Activated naive CD4-positive, alpha-beta T cell treated with anti-CD3 and anti-CD28 coated beads, Interleukin-2, amount 50 U/mL, for 72 hours (primary cell): Measurements from ENCODE around the gene ALCAM. TPM values are rescaled to one million over a fixed set of nuclear protein-coding genes. Genes with fewer than 3 reads are reported as not detected.

Source experiments
- ATAC-seq, 2 donors: fragments of 150-1000 bp; cut with Tn5 transposase; 2 replicates each; pipeline ENCODE4 v1.10.0; 2021; ENCODE audit warnings: mild to moderate bottlenecking in 2 of 2, moderate library complexity in 2 of 2
- DNase-seq, 2 donors: peaks; one replicate each; pipeline ENCODE4 v3.0.0; 2021 to 2022; ENCODE audit warnings: low spot score in 2 of 2
- H3K27ac Mint-ChIP-seq, 2 donors: one replicate each; pipeline ENCODE4 v1.8.0; 2022; ENCODE audit warnings: mild to moderate bottlenecking in 2 of 2, mixed read lengths in 2 of 2
- H3K36me3 Mint-ChIP-seq, 2 donors: one replicate each; pipeline ENCODE4 v1.8.0; 2022; ENCODE audit warnings: mixed read lengths in 2 of 2
- H3K9me3 Mint-ChIP-seq, 2 donors: one replicate each; pipeline ENCODE4 v1.8.0; 2022; ENCODE audit warnings: mixed read lengths in 2 of 2
- total RNA-seq, 2 donors: library from RNA; stranded (reverse); gene quantifications; one replicate each; pipeline ENCODE4 v1.2.3, GENCODE V29; 2022

Gene ALCAM
- total RNA-seq, 2 donors from 2014 or later, result 17.4 to 18.8 TPM

DNA sequence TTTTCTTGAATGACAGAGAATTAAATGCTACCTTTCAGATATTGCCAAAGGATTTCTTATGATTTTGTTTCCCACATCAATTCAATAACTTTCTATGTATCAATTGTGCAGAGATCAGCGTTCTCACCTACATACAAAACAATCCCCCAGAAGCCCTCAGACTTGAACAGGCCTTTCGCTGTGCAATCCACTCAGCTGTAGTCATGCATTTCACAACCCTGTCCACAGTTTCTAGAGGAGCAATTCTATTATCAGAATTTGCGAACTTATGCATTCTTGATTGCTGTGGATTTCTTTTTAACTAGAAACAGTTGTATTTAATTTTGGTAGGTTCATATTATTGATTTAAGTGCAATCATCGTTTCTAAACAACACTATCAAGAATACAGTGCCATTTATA, 13.7 kb upstream of the ALCAM start:
- Mint-ChIP-seq H3K9me3 (peaks cover 0 to 4% of the 10 kb centered on the region in 2 donors), H3K36me3 (peaks cover 11 to 15% of the 10 kb centered on the region in 2 donors), H3K27ac (no peak overlapping the region)
- no peak for ATAC-seq
- no peak for DNase-seq

DNA sequence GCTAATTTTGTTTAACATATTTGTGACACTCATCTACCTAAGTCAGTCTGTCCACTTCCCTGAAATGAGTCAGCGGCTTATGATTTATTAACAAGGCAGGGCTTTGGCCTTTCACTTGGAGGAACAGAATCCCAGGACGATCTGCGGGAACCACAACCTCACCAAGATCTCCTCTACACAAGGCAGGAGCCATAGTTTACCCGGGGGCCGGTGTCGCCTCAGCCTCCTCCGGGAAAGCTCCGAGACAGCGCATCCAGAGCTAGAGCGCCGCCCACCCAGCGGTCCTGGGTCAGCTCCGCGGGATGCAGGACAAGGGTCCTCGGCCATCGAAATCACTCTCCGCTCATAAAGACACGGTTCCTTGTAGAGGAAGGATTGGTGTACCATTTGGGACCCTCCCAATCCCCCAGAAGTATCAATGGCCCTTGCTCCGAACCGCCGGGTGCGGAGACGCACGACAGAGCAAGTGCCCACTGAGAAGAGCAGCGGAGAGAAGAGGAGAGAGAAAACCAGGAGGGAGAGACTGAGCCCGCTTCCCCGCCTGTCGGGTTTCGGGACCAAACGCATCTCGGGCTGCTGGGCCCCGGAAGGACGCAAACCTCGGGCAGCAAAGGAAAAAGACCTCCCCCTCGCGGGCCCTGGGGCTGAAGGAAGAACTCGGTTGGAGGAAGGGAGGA, 13.1 kb upstream of the ALCAM start:
- no peak overlapping the region for H3K27ac Mint-ChIP-seq
- ATAC-seq (no peak), DNase-seq (no peak)
- H3K36me3 Mint-ChIP-seq, result peaks cover 11 to 15% of the 10 kb centered on the region in 2 donors
- H3K9me3 Mint-ChIP-seq, result peaks cover 0 to 4% of the 10 kb centered on the region in 2 donors

- Mint-ChIP-seq H3K9me3 (peaks cover 0 to 4% of the 10 kb centered on the region in 2 donors), H3K36me3 (peaks cover 11 to 15% of the 10 kb centered on the region in 2 donors), H3K27ac (no peak overlapping the region)
- no peak for ATAC-seq
- no peak for DNase-seq
Observed at GRCh38 chr3:105354429-105354828, 12.3 kb upstream of the ALCAM start.

DNA sequence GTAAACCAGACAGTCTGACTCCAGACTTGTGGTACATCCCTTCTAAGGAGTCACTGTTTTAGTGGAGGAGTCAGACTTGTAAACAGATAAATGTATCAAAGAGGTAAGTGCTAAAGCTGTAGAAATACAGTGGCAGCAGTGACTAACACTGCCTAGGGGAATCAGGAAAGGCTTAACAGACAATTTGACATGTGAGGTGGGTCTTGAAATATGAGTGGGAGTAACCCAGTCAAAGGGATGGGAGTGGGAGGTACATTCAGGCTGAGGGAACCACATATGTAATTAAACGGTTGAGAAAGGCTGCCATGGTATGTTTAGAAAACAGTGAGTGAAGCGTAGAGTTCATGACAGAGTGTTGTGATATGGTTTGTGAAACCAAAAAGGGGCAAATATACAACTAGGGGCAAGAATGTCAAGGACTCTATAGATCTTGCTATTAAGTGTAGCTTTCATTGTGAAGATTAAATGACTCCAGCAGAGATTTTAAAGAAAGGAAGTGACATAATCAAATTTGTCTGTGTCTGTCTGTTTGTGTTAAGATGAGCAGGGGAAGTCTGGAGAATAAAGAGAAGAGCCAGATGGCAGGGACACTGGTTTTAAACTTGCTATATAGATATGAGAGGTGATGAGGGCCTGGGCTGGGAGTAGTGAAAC, 11.2 kb upstream of the ALCAM start:
- Mint-ChIP-seq H3K27ac (no peak overlapping the region), H3K36me3 (peaks cover 11 to 15% of the 10 kb centered on the region in 2 donors), H3K9me3 (peaks cover 0 to 4% of the 10 kb centered on the region in 2 donors)
- ATAC-seq (peak in 1 of 2 donors; percentile 82), DNase-seq (no peak)

DNA sequence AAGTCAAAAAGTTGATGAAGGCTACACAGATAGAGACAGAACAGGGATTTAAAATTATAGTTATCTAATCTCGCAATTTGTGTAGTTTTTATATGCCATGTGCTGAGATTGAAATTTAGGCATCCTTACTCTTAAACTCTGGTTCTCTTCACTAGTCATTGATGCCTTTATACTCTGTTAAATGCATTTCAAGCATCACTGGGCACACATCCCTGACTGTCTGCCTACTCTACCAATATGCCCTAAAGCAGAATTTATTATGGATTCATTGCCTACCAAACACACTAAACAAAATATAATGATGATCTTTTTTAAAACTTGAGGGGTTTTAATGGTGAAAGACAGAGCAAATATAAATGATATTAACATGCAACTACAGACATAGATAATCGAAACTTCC, 10.3 kb upstream of the ALCAM start:
- no peak overlapping the region for H3K27ac Mint-ChIP-seq

GRCh38 chr3:105356988-105357387, 9.7 kb upstream of the ALCAM start:
- peaks cover 11 to 15% of the 10 kb centered on the region in 2 donors for H3K36me3 Mint-ChIP-seq
- DNase-seq, result no peak
- no peak overlapping the region for H3K27ac Mint-ChIP-seq
- ATAC-seq, result no peak
- peaks cover 0 to 4% of the 10 kb centered on the region in 2 donors for H3K9me3 Mint-ChIP-seq

More for the DNA sequence above, 10.3 kb upstream of the ALCAM start:
- H3K36me3 Mint-ChIP-seq, result peaks cover 11 to 15% of the 10 kb centered on the region in 2 donors
- peaks cover 0 to 4% of the 10 kb centered on the region in 2 donors for H3K9me3 Mint-ChIP-seq
- no peak for DNase-seq
- ATAC-seq, result no peak

- H3K27ac Mint-ChIP-seq, result no peak overlapping the region
- peak in 1 of 2 donors; percentile 52 for ATAC-seq
- no peak for DNase-seq
Observed at GRCh38 chr3:105359098-105359762, 7.5 kb upstream of the ALCAM start.

GRCh38 chr3:105360003-105360402, 6.7 kb upstream of the ALCAM start:
- DNase-seq (no peak), ATAC-seq (no peak)
- no peak overlapping the region for H3K27ac Mint-ChIP-seq

More at GRCh38 chr3:105359098-105359762, 7.5 kb upstream of the ALCAM start:
- peaks cover 3 to 9% of the 10 kb centered on the region in 2 donors for H3K36me3 Mint-ChIP-seq
- H3K9me3 Mint-ChIP-seq, result peaks cover 0 to 3% of the 10 kb centered on the region in 2 donors

GRCh38 chr3:105362021-105362665, 4.6 kb upstream of the ALCAM start:
- no peak overlapping the region for H3K27ac Mint-ChIP-seq
- no peaks in the 10 kb centered on the region for H3K36me3 Mint-ChIP-seq
- ATAC-seq (no peak), DNase-seq (no peak)
- no peaks in the 10 kb centered on the region for H3K9me3 Mint-ChIP-seq

More at GRCh38 chr3:105360003-105360402, 6.7 kb upstream of the ALCAM start:
- Mint-ChIP-seq H3K36me3 (peaks cover 0 to 2% of the 10 kb centered on the region in 2 donors), H3K9me3 (no peaks in the 10 kb centered on the region)

GRCh38 chr3:105364128-105364527, 2.6 kb upstream of the ALCAM start:
- Mint-ChIP-seq H3K9me3 (no peaks in the 10 kb centered on the region), H3K36me3 (peaks cover 0 to 8% of the 10 kb centered on the region in 2 donors), H3K27ac (no peak overlapping the region)
- DNase-seq (no peak), ATAC-seq (no peak)

GRCh38 chr3:105365081-105365390, 1.7 kb upstream of the ALCAM start:
- DNase-seq (no peak), ATAC-seq (no peak)
- no peak overlapping the region for H3K27ac Mint-ChIP-seq
- peaks cover 0 to 16% of the 10 kb centered on the region in 2 donors for H3K36me3 Mint-ChIP-seq
- H3K9me3 Mint-ChIP-seq, result no peaks in the 10 kb centered on the region

DNA sequence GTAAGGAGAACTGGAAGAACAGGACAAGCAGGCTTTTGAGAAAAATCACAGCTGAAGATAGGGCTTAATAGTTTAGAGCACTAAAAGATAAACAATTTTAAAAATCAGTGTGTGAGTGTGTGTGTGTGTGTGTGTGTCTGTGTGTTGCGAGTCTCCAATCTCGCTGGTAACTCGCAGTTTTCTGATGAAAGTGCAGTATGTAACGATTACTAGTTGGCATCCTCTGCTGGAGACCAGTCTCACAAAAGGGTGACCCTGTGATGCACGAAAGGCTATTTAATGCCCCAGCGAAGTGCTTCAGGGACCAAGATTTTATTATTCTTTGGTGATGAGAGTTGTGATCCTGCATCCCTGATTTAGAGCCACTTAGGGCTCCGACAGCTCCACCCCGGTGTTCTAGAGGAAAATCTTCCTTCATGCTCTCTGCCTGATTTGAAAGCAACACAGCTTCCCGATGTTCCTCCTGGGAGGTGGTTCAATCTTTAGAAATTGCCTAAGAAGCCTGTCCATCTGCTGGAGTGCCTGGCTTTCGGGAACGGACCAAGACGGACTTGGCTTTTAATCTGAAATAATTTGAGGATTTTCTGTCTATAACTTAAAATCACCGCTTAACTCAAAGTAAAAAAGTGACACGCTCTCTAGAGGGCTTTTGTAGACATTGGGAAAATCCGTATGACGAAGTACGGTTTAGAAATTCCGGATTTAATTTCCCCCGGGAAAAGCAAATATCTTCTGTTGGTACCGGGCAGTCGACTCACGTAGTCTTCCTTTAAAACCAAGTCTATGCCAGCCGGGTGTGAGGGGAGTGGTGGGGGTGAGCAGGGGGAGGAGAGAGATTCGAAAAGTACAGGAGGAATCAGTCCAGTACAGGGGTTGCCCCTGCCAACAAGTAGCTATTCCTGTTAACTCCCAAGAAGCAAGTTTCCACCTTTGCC, 1.1 kb upstream of the ALCAM start:
- H3K27ac Mint-ChIP-seq, result peak overlapping the region in 1 of 2 donors; percentile 96
- H3K36me3 Mint-ChIP-seq, result peaks cover 0 to 16% of the 10 kb centered on the region in 2 donors
- no peak for DNase-seq
- H3K9me3 Mint-ChIP-seq, result no peaks in the 10 kb centered on the region
- ATAC-seq, result no peak

- peak; percentile 4 for ATAC-seq
- Mint-ChIP-seq H3K27ac (peak overlapping the region; percentile 96), H3K36me3 (peaks cover 0 to 16% of the 10 kb centered on the region in 2 donors), H3K9me3 (no peaks in the 10 kb centered on the region)
- peak; percentile 45 to 60 for DNase-seq
Observed at GRCh38 chr3:105367063-105367405, 325 bp downstream of the ALCAM start.

DNA sequence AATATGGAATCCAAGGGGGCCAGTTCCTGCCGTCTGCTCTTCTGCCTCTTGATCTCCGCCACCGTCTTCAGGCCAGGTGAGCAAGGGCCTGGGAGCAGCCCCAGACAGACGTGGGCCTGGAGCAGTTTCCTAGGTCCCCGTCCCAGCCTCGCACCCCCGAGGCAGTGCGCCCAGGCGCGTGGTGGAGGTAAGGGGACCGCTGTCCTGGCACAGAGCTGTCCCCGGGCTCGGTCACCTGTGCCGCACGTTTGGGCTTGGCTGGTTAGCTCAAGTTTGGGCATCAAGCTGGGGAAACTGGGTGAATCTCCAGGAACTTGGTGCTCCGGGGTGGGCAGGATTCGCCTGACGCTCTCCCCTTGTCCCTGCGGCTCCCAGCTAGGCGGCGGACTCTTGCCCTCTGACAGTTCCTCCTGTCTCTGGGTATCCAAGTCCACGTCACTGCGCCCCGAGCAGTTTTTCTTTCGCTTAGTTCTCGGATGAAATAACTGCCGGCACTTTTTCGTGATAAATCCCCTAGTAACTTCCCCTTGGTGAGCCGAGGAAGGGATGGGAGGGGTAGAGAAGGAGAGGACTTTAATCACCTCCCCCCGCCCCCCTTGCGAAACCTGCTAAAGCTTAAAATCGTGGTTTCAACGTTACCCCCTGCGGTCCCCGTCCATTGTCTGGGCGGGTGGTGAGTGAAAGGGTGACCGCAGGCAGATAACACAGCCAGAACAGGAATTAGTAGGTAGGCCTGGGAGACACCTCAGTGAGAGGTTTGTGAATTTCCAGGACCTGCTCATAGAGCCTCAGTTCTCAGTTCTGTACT, 901 bp downstream of the ALCAM start:
- Mint-ChIP-seq H3K9me3 (no peaks in the 10 kb centered on the region), H3K27ac (peak overlapping the region; percentile 96 to 100), H3K36me3 (peaks cover 0 to 16% of the 10 kb centered on the region in 2 donors)
- DNase-seq, result peak; percentile 76 to 91
- ATAC-seq, result peak; percentile 65 to 73
